HCT116 (cell line): ENCODE data around the gene ENOX1. TPM values are rescaled to one million over a fixed set of nuclear protein-coding genes. Genes with fewer than 3 reads are reported as not detected.
A peak's percentile ranks its signal among the peaks of the same experiment; 100 is the strongest.

Source experiments
- ATAC-seq: fragments of 200-7000 bp; cut with Tn5 transposase; 2 replicates; pipeline ENCODE4 v1.9.1; 2020; ENCODE audit warnings: mild to moderate bottlenecking, moderate library complexity
- BruUV-seq: library from RNA; stranded (reverse); fragments of 400-500 nt; replicated peaks from 2 replicates; lab custom pipeline; 2021; lab: Mats Ljungman, UMichigan
- CTCF ChIA-PET: fragments of 300-600 bp; sonication (Branson Sonifier 250); formaldehyde crosslinking; loops from one replicate; lab custom pipeline; 2021; ENCODE audit warnings: antibody characterized with exemption; lab: Charles Lee
- POLR2A ChIA-PET: fragments of 300-600, 350-600 bp; sonication (Branson Sonifier 250); formaldehyde crosslinking; loops from one replicate; lab custom pipeline; 2021; ENCODE audit warnings: antibody characterized with exemption; lab: Charles Lee
- RAD21 ChIA-PET, 2 experiments: fragments of 300-600 bp; sonication (Branson Sonifier 250); formaldehyde crosslinking; loops; one replicate each; lab custom pipeline; 2023; ENCODE audit warnings: low total read pairs in 2 of 2; ENCODE audit not compliant: uncharacterized antibody in 2 of 2, unreplicated experiment in 2 of 2, low non-redundant PET in 1 of 2; lab: Charles Lee
- DNase-seq: peaks from one replicate; pipeline ENCODE4 v3.0.0-alpha.2; 2010; ENCODE audit warnings: low read depth, low spot score
- H2AFZ ChIP-seq: fragments of 200-600 bp; shearing (Covaris generic), sonication (generic); 2 replicates; pipeline ENCODE4 v1.6.1; 2017; ENCODE audit warnings: low read depth, mixed run types, mixed read lengths, antibody characterized with exemption, low read length; ENCODE audit not compliant: poor library complexity, severe bottlenecking
- H3K27ac ChIP-seq: 2 replicates; pipeline ENCODE4 v1.5.1; 2012; ENCODE audit warnings: low read depth, low read length
- H3K27me3 ChIP-seq: fragments of 200-600 bp; sonication (generic); 2 replicates; pipeline ENCODE4 v1.6.1; 2016; ENCODE audit warnings: mixed run types, low read length, mixed read lengths; ENCODE audit not compliant: insufficient read depth
- H3K36me3 ChIP-seq, 2 experiments: fragments of 200-500 bp in 1 of 2; fragments of 200-600 bp in 1 of 2; sonication (Bioruptor generic) in 1 of 2; sonication (generic) in 1 of 2; 2 replicates each; pipeline versions ENCODE4 v1.5.1 to v1.6.1; 2014 to 2016; ENCODE audit warnings: low read length in 2 of 2, inconsistent platforms in 1 of 2, mixed read lengths in 1 of 2, mixed run types in 1 of 2; ENCODE audit not compliant: insufficient read depth in 2 of 2, control insufficient read depth in 1 of 2
- H3K4me1 ChIP-seq, 2 experiments: fragments of 200-600 bp in 1 of 2; sonication (generic) in 1 of 2; 2 replicates each; pipeline versions ENCODE4 v1.5.1 to v1.6.1; 2012 to 2017; ENCODE audit warnings: low read length in 2 of 2, inconsistent platforms in 1 of 2, mild to moderate bottlenecking in 1 of 2, mixed read lengths in 1 of 2, mixed run types in 1 of 2, moderate library complexity in 1 of 2; ENCODE audit not compliant: insufficient read depth in 2 of 2, control insufficient read depth in 1 of 2
- H3K4me2 ChIP-seq: fragments of 200-600 bp; sonication (generic); 2 replicates; pipeline ENCODE4 v1.6.1; 2017; ENCODE audit warnings: mixed run types, low read length, mixed read lengths
- H3K4me3 ChIP-seq, 2 experiments: fragments of 200-600 bp in 1 of 2; sonication (generic) in 1 of 2; replicated peaks in 1 of 2; 2 replicates each; pipeline ENCODE4 v1.5.1; 2011 to 2016; ENCODE audit warnings: low read length in 2 of 2, control low read depth in 1 of 2, low read depth in 1 of 2, mild to moderate bottlenecking in 1 of 2, mixed read lengths in 1 of 2, mixed run types in 1 of 2
- H3K79me2 ChIP-seq: fragments of 200-600 bp; sonication (generic); 2 replicates; pipeline ENCODE4 v1.6.1; 2017; ENCODE audit warnings: mild to moderate bottlenecking, mixed run types, low read length, moderate library complexity, mixed read lengths; ENCODE audit not compliant: insufficient read depth
- H3K9ac ChIP-seq: fragments of 200-600 bp; sonication (generic); 2 replicates; pipeline ENCODE4 v1.6.1; 2016; ENCODE audit warnings: low read length, mixed read lengths
- H3K9me2 ChIP-seq: fragments of 200-600 bp; sonication (generic), shearing (Covaris generic); 2 replicates; pipeline ENCODE4 v1.6.1; 2017; ENCODE audit warnings: mixed run types, mild to moderate bottlenecking, moderate library complexity; ENCODE audit not compliant: insufficient read depth
- H3K9me3 ChIP-seq, 2 experiments: fragments of 200-500 bp in 1 of 2; fragments of 200-600 bp in 1 of 2; sonication (Bioruptor generic) in 1 of 2; sonication (generic) in 1 of 2; 2 replicates each; pipeline ENCODE4 v1.6.1; 2014 to 2017; ENCODE audit warnings: low read length in 2 of 2, mixed read lengths in 2 of 2, inconsistent platforms in 1 of 2, low read depth in 1 of 2, mild to moderate bottlenecking in 1 of 2, mixed run types in 1 of 2, moderate library complexity in 1 of 2; ENCODE audit not compliant: control insufficient read depth in 1 of 2, insufficient read depth in 1 of 2
- H4K20me1 ChIP-seq: fragments of 200-600 bp; sonication (generic), shearing (Covaris generic); 2 replicates; pipeline ENCODE4 v1.6.1; 2017; ENCODE audit warnings: mixed run types, mild to moderate bottlenecking, moderate library complexity; ENCODE audit not compliant: insufficient read depth
- FOSL1 ChIP-seq: IDR thresholded peaks from 2 replicates; pipeline ENCODE4 v1.6.1; 2012; ENCODE audit warnings: low read depth
- MAX ChIP-seq: IDR thresholded peaks from 2 replicates; pipeline ENCODE4 v1.6.1; 2012
- POLR2A ChIP-seq: IDR thresholded peaks from 2 replicates; pipeline ENCODE4 v1.7.0; 2011; ENCODE audit warnings: borderline replicate concordance; ENCODE audit not compliant: insufficient read depth, insufficient read length; ENCODE audit errors: extremely low read depth
- POLR2AphosphoS5 ChIP-seq: IDR thresholded peaks from 2 replicates; pipeline ENCODE4 v1.6.1; 2011; ENCODE audit warnings: mild to moderate bottlenecking, low read depth, low read length, moderate library complexity
- SRF ChIP-seq: IDR thresholded peaks from 2 replicates; pipeline ENCODE4 v1.6.1; 2012; ENCODE audit warnings: low read depth
- TCF7L2 ChIP-seq: IDR thresholded peaks from 2 replicates; pipeline ENCODE4 v1.7.0; 2011; ENCODE audit warnings: borderline replicate concordance, inconsistent platforms; ENCODE audit not compliant: insufficient read depth, insufficient read length; ENCODE audit errors: extremely low read depth
- ZBTB33 ChIP-seq: IDR thresholded peaks from 2 replicates; pipeline ENCODE4 v1.6.1; 2011; ENCODE audit warnings: mild to moderate bottlenecking, low read length, moderate library complexity; ENCODE audit not compliant: insufficient replicate concordance; ENCODE audit errors: extremely low read depth
- intact Hi-C: fragments of 100-400 bp; cut with micrococcal nuclease; formaldehyde crosslinking; loops from 2 replicates; pipeline ENCODE4 v1.10.0; 2022
- total RNA-seq: library from RNA; stranded (reverse); gene quantifications from one replicate; pipeline ENCODE4 v1.2.1, GENCODE V29; 2021; ENCODE audit not compliant: unreplicated experiment

ENOX1 gene
- total RNA-seq, 1 experiment from 2014 or later = 4.5 TPM

- Histone ChIP-seq H3K4me1 (peaks cover 11 to 21% of the 10 kb centered on the region in 2 experiments), H3K4me3 (no peak overlapping the region), H2AFZ (peak overlapping the region; percentile 35), H4K20me1 (no peaks in the 10 kb centered on the region), H3K27me3 (no peaks in the 10 kb centered on the region), H3K9ac (no peak overlapping the region), H3K79me2 (no peaks in the 10 kb centered on the region), H3K27ac (no peak overlapping the region), H3K9me3 (no peaks in the 10 kb centered on the region), H3K4me2 (no peak overlapping the region), H3K36me3 (no peaks in the 10 kb centered on the region), H3K9me2 (no peaks in the 10 kb centered on the region)
- TF ChIP-seq TCF7L2 (no peak), FOSL1 (no peak), POLR2A (no peak), MAX (no peak), POLR2AphosphoS5 (no peak), ZBTB33 (no peak), SRF (no peak)
- intact Hi-C loops = no loop called here
- RAD21 ChIA-PET = no interaction called here
- ATAC-seq (no peak), DNase-seq (no peak)
- POLR2A ChIA-PET = no interaction called here
- no TSS peak for BruUV-seq
- CTCF ChIA-PET = interaction anchor here (1.3 kb wide), 1 partner anchor 13 kb away, joined by 3 read pairs; no protein-coding TSS in a partner anchor
Measured at GRCh38 chr13:43816401-43816889, 29.7 kb upstream of the ENOX1 start.
